ENCODE results near the gene CDC42EP5. TPM values are rescaled to one million over a fixed set of nuclear protein-coding genes. Genes with fewer than 3 reads are reported as not detected.

The CDC42EP5 gene
- total RNA-seq, 4 donors from 2014 or later: 10.8 to 27.1 (median 20.6) TPM

- intact Hi-C loops (cut with DNase I): no loop called here
- H3K27ac ChIP-seq (replicated peaks in 1 of 4): peak overlapping the region; percentile 90 to 98 (median 96)
These were observed 11.5 kb downstream of the CDC42EP5 start for GRCh38 chr19:54461613-54462012.

GRCh38 chr19:54461210-54461609, 11.9 kb downstream of the CDC42EP5 start:
- no peak overlapping the region for H3K4me3 ChIP-seq
- H3K36me3 ChIP-seq: peaks cover 50 to 62% (median 61%) of the 10 kb centered on the region in 4 donors
- H3K27me3 ChIP-seq: no peaks in the 10 kb centered on the region
- 71% methylated on average over 27 of the region's 27 CpGs for WGBS
- peaks cover 29 to 65% (median 62%) of the 10 kb centered on the region in 4 donors for H3K4me1 ChIP-seq
- no peaks in the 10 kb centered on the region for H3K9me3 ChIP-seq
- H3K27ac ChIP-seq (replicated peaks in 1 of 4): peak overlapping the region in 3 of 4 donors; percentile 94 to 98 (median 97)
- no peak for TF ChIP-seq EP300 (IDR thresholded peaks at IDR 0.05)
- TF ChIP-seq POLR2AphosphoS5 (IDR thresholded peaks at IDR 0.05): no peak
- TF ChIP-seq CTCF (IDR thresholded peaks at IDR 0.05): no peak
- no peak for TF ChIP-seq POLR2A (IDR thresholded peaks at IDR 0.05; ENCODE audit: low read depth)
- no peak for DNase-seq (ENCODE audit: extremely low spot score)
- intact Hi-C loops (cut with DNase I): no loop called here

More at GRCh38 chr19:54461613-54462012, 11.5 kb downstream of the CDC42EP5 start:
- Histone ChIP-seq H3K36me3 (peaks cover 46 to 58% (median 57%) of the 10 kb centered on the region in 4 donors), H3K4me1 (peaks cover 29 to 65% (median 62%) of the 10 kb centered on the region in 4 donors), H3K4me3 (peak overlapping the region in 2 of 4 donors; percentile 68 to 69), H3K9me3 (no peaks in the 10 kb centered on the region), H3K27me3 (no peaks in the 10 kb centered on the region)
- WGBS: 58% methylated on average over 3 of the region's 3 CpGs
- TF ChIP-seq POLR2AphosphoS5 (IDR thresholded peaks at IDR 0.05): no peak
- no peak for TF ChIP-seq EP300 (IDR thresholded peaks at IDR 0.05)
- no peak for TF ChIP-seq CTCF (IDR thresholded peaks at IDR 0.05)
- no peak for DNase-seq (ENCODE audit: extremely low spot score)

GRCh38 chr19:54460230-54461005, 12.7 kb downstream of the CDC42EP5 start:
- Histone ChIP-seq H3K4me1 (peaks cover 29 to 65% (median 61%) of the 10 kb centered on the region in 4 donors), H3K4me3 (no peak overlapping the region), H3K9me3 (no peaks in the 10 kb centered on the region), H3K27ac (replicated peaks in 1 of 4) (peak overlapping the region in 3 of 4 donors; percentile 94 to 98 (median 97)), H3K27me3 (no peaks in the 10 kb centered on the region), H3K36me3 (peaks cover 58 to 70% (median 69%) of the 10 kb centered on the region in 4 donors)
- WGBS: 76% methylated on average over 31 of the region's 39 CpGs
- no peak for DNase-seq (ENCODE audit: extremely low spot score)
- no peak for TF ChIP-seq CTCF (IDR thresholded peaks at IDR 0.05)
- no peak for TF ChIP-seq POLR2A (IDR thresholded peaks at IDR 0.05; ENCODE audit: low read depth)
- TF ChIP-seq POLR2AphosphoS5 (IDR thresholded peaks at IDR 0.05): no peak
- TF ChIP-seq EP300 (IDR thresholded peaks at IDR 0.05): no peak
- intact Hi-C loops (cut with DNase I): no loop called here

GRCh38 chr19:54459282-54460229, 13.5 kb downstream of the CDC42EP5 start:
- TF ChIP-seq EP300 (IDR thresholded peaks at IDR 0.05) (no peak), POLR2AphosphoS5 (IDR thresholded peaks at IDR 0.05) (no peak), POLR2A (IDR thresholded peaks at IDR 0.05; ENCODE audit: low read depth) (no peak), CTCF (IDR thresholded peaks at IDR 0.05) (no peak)
- Histone ChIP-seq H3K27ac (replicated peaks in 1 of 4) (peak overlapping the region in 2 of 4 donors; percentile 97 to 98), H3K27me3 (no peaks in the 10 kb centered on the region), H3K36me3 (peaks cover 67 to 78% (median 78%) of the 10 kb centered on the region in 4 donors), H3K4me3 (no peak overlapping the region), H3K4me1 (peaks cover 28 to 59% (median 57%) of the 10 kb centered on the region in 4 donors), H3K9me3 (no peaks in the 10 kb centered on the region)
- intact Hi-C loops (cut with DNase I): no loop called here
- no peak for DNase-seq (ENCODE audit: extremely low spot score)
- 66% methylated on average over 10 of the region's 16 CpGs for whole genome bisulfite sequencing
